T47D (cell line): ENCODE results near the gene MLYCD.
"Not testable (repeated sequence)": the region's sequence is repeated elsewhere in the genome, so short reads cannot be mapped to it uniquely, and the experiment has no call there.

Experiments used
- DNase-seq, 2 experiments: peaks; one replicate each; pipeline versions ENCODE4 v3.0.0 to v3.0.0-alpha.2; 2011 to 2012; ENCODE audit warnings: low read depth in 1 of 2, low spot score in 1 of 2
- JUND ChIP-seq: IDR thresholded peaks from 2 replicates; pipeline ENCODE4 v1.6.1; 2012; ENCODE audit warnings: low read depth
- in situ Hi-C: cut with HindIII; loops from 2 replicates; pipeline ENCODE4 v1.10.0; 2016; ENCODE audit warnings: low sequenced_read_pairs, low pct_unique_long_range_greater_than_20kb

MLYCD gene

DNA sequence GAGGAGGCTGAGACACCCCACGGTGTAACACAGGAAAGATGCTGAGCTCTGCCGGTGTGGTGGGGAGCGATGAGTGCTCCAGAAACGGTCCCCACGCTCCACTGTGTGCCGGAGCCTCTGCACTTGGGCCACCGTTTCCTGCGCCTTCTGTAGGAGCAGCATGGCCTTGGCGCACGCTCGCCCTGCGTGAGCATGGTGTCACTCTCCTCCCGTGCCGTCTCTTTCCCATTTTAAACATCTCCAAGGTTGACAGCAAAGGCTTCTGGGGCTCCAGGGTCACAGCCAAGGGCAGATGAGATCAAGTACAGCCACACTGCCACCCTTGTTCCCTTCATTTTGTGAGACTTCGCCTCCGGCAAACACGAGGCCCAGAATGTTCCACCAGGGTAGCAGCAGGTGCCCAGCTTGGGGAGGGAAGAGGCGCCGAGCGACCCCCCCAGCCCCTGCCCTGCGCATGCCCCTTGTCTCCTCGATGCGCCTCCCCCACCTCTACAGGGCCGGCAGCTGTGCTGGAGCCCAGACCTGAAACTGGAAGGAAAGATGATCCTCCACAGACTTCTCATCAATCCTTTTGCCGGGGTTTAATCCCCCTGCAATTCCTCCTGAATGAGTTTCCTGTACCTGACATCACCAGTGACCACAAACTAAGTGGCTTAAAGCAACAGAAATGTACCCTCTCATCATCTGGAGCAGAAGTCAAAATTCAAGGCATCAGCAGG is 34.2 kb downstream of the MLYCD start:
- no peak for DNase-seq
- in situ Hi-C loops = no loop called here
- TF ChIP-seq JUND = no peak

DNA sequence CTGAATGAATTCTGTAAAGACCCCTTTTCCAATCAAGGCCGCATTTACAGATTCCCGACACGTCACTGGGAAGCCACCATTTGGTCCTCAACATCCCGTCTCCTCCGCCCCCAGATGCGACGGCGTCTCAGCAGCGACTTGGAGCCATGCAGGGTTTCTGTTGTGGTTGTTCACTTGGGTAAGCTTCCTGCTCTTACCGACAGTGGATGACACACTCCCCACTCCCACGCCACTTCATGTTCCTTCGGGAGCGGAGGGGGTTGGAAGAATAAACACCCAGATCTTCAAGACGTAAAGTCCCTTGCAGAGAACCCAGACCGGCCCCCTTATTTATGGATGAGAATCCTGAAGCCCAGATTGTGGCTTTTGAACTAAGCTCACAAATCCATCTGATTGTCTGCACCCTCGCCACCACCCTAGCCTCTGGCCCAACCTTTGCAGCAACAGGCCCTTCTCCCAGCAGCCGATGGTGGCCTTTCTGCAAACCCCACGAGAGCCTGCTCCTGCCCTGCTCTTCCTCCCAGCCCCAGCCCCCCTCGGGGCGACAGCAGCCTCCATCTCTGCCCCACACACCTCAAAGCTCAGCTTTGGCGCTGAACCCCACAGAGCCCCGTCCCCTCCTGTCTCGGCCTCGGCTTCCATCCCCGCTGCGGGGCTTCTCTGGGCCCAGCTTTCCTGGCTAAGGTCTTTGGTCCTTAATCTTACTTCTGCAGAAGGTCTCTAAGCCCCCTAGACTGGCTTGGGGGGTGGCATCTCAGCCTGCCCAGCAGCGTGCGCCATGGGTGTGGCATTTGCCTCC is 35.2 kb downstream of the MLYCD start:
- DNase-seq = no peak
- in situ Hi-C loops = no loop called here
- TF ChIP-seq JUND = no peak

DNA sequence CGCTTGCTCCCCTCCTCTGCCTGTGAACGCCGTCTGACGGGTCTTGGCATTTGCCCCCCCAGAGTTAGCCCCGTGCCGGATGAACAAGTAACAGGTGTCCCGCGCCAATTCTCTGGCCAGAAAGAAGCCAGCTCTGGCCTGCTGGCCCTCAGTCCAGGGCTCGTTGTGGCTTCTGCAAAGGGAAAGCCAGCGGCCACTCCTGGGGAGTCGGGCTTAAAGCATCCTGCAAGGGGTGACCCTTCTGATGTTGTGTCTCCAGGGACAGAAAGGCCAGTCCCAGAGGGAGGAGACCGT is 35.7 kb downstream of the MLYCD start:
- DNase-seq = no peak
- in situ Hi-C loops = no loop called here

DNA sequence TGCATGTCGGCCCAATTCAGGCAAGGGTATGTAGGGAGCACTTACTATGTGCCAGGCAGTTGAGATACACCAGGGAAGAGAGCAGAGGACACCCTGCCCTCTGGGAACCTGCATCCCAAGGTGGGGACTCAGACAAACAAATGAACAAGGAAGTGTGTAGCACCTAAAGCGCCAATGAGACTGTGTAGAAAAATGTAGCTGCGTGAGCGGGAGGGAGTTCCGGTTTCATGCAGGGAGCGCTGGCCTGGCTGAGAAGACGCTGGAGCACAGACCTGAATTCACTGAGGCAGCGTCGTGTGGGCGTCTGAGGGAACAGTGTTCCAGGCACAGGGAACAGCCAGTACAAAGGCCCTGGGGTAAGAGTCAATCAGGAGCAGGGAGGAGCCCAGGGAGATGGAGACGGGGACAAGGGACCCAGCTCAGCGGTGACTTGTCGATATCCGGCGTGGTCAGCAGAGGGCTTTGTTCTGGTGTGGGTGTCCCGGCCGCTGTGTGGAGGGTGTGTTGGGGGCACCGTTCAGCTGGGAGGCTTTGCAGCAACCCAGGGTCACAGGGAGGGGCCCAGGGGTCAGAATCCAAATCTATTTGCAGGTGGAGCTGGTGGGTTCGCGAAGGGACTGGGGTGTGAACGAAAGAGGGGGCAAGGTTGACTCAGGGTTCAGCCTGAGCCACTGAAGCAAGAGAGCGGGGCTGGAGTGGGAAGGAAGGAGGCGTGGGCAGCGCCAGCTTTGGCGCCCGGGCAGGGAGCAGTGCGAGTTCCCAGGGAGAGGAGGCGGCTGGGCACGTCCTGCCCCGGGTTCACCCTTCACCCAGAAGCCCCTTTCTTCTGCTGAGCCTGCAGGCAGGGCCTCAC is 36.3 kb downstream of the MLYCD start:
- DNase-seq = no peak
- TF ChIP-seq JUND = no peak
- in situ Hi-C loops = no loop called here

More for the DNA sequence above, 35.7 kb downstream of the MLYCD start:
- TF ChIP-seq JUND = no peak

DNA sequence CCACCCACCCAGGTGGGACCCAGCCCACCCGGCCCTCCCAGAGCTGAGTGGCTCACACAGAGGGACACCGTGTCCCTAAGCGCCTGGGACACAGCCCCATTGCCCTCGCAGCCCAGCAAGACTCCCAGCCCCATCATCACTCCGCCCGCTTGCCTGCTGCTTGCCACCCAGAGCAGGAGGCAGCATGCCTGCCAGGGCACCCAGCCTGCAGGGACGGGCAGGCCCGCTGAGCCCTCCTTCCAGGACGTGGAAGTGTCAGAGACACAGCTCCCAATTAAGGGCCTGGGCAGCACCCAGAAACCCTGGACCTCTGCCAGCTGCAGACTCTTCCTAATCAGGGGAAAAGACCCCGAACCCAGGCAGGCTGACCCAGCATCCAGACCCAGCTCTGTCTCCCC is 36.9 kb downstream of the MLYCD start:
- in situ Hi-C loops = no loop called here
- no peak for DNase-seq
- TF ChIP-seq JUND = no peak

DNA sequence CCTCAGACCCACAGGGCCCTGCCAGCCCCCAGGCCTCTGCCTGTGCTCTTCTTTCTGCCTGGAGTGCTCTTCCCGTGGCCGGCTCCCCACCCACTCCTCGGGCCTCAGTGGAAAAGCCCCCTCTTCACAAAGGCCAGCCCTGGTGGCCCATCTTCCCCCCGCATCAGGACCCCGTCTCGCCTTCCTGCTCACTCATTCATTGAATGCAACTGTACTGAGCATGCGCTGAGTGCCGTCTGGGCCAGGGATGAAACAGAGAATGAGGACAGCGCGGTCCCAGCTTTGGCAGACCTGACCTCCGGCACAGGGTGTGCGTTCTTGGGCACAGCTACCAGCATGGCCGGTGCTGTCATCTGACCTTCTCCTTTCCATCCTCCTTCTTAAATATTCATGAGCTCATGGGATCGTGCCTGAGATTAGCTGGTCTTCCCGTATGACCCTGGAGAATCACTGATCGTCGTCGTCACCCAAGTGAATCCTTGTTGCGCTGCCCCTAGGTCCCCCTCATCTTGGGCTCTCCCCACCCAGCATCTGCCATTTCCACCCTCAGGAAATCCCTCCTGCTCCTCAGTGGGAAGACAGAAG is 37.8 kb downstream of the MLYCD start:
- in situ Hi-C loops = no loop called here
- no peak for DNase-seq
- TF ChIP-seq JUND = no peak

DNA sequence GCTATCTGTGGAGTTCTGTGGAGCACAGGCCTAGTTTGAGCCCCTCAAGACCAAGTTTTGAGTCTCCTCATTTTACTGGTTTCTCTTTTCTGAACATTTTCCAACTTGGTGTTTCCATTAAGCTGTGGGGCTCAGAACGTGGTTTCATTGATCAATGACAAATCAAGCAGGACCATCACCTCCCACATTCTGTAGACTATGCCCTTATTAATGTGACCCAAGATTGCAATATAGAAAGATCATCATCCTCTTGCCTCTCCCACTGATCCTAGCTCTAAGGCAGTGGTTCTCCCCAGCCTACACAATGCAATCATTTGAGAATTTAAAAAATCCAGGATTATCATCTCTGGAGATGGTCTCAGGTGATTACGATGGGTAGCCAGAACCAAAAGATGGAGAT is 38.4 kb downstream of the MLYCD start:
- DNase-seq = no peak
- TF ChIP-seq JUND = no peak
- in situ Hi-C loops = no loop called here

DNA sequence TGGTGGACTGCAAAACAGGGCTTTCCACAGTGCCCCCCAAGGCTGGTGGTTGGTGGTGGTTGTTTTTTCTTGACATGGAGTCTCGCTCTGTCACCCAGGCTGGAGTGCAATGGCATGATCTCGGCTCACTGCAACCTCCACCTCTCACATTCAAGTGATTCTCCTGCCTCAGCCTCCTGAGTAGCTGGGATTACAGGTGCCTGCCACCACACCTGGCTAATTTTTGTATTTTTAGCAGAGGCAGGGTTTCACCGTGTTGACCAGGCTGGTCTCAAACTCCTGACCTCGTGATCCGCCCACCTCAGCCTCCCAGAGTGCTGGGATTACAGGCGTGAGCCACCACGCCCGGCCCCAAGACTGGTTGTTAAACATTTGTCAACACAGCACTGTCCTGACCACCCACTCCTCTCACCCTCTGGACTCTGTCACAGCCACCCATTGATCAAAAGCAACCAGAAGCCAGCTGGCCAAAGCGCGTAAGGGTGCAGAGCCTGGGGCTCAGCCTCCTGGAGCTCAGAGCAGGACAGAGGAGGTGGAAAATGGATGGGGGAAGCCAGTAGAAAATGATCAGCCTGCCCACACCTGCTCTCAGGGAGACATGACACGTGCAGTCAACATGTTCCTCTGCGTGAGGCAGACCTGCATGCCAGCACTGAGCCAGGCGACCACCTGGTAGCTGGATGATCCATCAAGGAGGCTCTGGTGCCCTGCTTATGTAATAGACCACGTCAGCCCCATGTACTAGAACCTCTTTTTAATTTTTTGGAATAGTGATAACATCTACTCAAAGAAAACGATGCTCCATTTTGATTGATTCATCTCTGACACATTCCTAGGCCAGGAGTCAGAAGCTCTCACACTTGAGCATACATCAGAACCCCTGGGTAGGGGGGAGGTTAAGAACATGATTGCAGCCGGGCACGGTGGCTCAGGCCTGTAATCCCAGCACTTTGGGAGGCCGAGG is 39.3 kb downstream of the MLYCD start:
- in situ Hi-C loops = no loop called here
- TF ChIP-seq JUND = no peak
- no peak for DNase-seq

DNA sequence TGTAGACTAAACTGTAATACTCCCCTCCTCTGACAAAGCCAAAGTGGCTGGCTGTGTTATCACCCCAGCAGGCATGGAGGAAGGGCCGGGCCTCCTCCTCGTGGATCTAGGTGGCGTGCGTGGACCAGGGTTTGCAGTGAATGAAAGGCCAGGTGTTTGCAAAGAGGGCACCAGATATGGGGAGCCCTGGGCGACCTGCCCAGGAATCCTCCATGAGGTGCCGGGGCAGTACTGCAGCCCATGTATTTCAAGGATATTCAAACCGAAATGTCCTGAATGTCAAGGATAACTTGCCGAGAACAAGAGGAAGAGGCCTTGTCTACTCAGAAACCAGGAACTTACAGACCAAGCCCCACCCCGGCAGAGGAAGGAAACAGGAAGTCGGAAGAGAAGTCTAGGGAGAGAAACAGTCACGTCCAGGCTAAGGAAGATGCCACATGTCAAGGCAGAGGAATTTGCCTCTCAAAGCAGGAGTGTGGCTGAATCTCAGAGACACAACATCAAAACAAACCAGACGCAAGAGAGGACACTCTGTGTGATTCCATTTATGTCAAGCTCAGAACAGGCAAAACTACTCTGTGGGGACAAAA is 40.4 kb downstream of the MLYCD start:
- DNase-seq = no peak
- in situ Hi-C loops = no loop called here
- TF ChIP-seq JUND = no peak

DNA sequence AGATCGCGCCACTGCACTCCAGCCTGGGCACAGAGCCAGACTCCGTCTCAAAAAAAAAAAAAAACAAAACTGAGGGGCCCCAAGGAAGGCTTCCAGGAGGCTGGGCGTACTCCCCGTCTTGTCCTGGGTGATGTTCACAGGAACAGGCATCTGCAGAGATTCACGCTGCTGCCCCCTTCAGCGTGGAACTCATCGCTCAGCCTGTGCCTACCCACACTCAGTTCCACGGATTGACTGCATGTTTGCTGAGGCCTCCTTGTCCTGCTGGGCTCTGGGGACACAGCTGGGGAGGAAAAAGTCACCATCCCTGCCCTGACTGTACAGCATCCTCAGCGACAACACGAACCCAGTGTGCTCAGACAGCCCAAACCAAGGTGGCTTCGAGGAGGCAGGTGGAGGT is 41.2 kb downstream of the MLYCD start:
- TF ChIP-seq JUND = no peak
- in situ Hi-C loops = no loop called here
- peak in 1 of 2 experiments; percentile 49 for DNase-seq

DNA sequence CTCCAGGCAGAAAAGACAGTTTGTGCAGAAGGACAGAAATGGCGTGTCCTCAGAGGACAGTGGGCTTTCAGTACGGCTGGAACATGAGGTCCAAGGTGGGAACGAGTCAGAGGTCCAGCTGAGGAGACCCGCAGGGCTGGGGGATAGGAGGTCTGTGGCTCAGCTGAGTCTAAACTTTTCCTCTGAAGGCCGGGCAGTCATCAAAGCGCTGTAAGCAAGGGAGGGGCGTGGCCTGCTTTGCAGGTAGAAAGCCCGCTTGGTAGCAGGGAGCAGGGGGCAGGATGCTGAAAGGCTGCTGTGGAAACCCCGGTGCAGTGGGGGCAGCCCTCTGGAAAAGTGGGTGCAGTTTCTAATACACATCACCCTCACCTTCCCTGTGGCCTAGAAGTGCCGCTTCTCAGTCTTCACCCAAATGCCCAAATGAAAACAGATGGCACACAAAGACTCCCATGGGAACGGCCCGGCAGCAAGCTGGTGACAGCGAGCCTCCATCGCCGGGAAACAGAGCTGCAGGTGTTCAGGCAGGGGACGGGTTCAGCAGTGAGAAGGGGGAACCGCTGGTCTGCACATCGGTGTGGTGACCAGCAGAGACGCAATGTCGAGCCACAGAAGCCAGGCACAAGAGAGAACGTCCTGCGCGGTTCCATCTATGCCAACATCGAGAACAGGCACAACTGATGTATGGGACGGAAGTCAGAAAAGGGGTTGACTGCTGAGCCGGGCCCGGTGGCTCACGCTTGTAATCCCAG is 41.9 kb downstream of the MLYCD start:
- DNase-seq = no peak
- in situ Hi-C loops = no loop called here
- TF ChIP-seq JUND = no peak

DNA sequence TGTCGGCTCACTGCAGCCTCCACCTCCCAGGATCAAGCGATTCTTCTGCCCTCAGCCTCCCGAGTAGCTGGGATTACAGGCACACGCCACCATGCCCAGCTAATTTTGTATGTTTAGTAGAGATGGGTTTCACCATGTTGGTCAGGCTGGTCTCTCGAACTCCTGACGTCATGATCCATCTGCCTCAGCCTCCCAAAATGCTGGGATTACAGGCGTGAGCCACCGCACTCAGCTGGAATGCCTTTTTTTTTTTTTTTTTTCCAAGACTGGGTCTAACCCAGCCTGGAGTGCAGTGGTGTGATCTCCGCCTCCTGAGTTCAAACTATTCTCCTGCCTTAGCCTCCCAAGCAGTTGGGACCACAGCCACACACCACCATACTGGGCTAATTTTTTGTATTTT is 42.6 kb downstream of the MLYCD start:
- DNase-seq, in situ Hi-C loops: not testable (repeated sequence)
